Activated T-cell treated with anti-CD3 and anti-CD28 coated beads, Interleukin-2, amount 50 U/mL, for 72 hours (primary cell): ENCODE measurements around the gene CTSW. TPM values are rescaled to one million over a fixed set of nuclear protein-coding genes. Genes with fewer than 3 reads are reported as not detected.
"Not testable (repeated sequence)": the region's sequence is repeated elsewhere in the genome, so short reads cannot be mapped to it uniquely, and the experiment has no call there.

Experiments
- ATAC-seq, 2 donors: fragments of 150-1000 bp; cut with Tn5 transposase; replicated peaks in 1 of 2; 2 replicates each; pipeline ENCODE4 v1.10.0; 2021; ENCODE audit warnings: moderate library complexity in 2 of 2, mild to moderate bottlenecking in 1 of 2
- DNase-seq, 2 donors: peaks; one replicate each; pipeline ENCODE4 v3.0.0; 2021 to 2022; ENCODE audit warnings: mixed read lengths in 1 of 2
- H3K27ac Mint-ChIP-seq: one replicate; pipeline ENCODE4 v1.8.0; 2022; ENCODE audit warnings: mild to moderate bottlenecking, moderate library complexity, mixed read lengths
- H3K27me3 Mint-ChIP-seq: one replicate; pipeline ENCODE4 v1.8.0; 2022; ENCODE audit warnings: low read depth, mixed read lengths
- H3K36me3 Mint-ChIP-seq, 2 donors: one replicate each; pipeline ENCODE4 v1.8.0; 2022; ENCODE audit warnings: mixed read lengths in 2 of 2, mild to moderate bottlenecking in 1 of 2; ENCODE audit not compliant: insufficient read depth in 2 of 2
- H3K4me1 Mint-ChIP-seq: one replicate; pipeline ENCODE4 v1.8.0; 2022; ENCODE audit warnings: low read depth, mixed read lengths
- H3K4me3 Mint-ChIP-seq, 2 donors: one replicate each; pipeline ENCODE4 v1.8.0; 2022; ENCODE audit warnings: mild to moderate bottlenecking in 2 of 2, mixed read lengths in 2 of 2, moderate library complexity in 2 of 2
- H3K9me3 Mint-ChIP-seq, 2 donors: one replicate each; pipeline ENCODE4 v1.8.0; 2022; ENCODE audit warnings: mixed read lengths in 2 of 2
- total RNA-seq, 2 donors: library from RNA; stranded (reverse); gene quantifications; one replicate each; pipeline ENCODE4 v1.2.3, GENCODE V29; 2022

Gene CTSW
- total RNA-seq, 2 donors from 2014 or later = 16.8 to 27.8 TPM

DNA sequence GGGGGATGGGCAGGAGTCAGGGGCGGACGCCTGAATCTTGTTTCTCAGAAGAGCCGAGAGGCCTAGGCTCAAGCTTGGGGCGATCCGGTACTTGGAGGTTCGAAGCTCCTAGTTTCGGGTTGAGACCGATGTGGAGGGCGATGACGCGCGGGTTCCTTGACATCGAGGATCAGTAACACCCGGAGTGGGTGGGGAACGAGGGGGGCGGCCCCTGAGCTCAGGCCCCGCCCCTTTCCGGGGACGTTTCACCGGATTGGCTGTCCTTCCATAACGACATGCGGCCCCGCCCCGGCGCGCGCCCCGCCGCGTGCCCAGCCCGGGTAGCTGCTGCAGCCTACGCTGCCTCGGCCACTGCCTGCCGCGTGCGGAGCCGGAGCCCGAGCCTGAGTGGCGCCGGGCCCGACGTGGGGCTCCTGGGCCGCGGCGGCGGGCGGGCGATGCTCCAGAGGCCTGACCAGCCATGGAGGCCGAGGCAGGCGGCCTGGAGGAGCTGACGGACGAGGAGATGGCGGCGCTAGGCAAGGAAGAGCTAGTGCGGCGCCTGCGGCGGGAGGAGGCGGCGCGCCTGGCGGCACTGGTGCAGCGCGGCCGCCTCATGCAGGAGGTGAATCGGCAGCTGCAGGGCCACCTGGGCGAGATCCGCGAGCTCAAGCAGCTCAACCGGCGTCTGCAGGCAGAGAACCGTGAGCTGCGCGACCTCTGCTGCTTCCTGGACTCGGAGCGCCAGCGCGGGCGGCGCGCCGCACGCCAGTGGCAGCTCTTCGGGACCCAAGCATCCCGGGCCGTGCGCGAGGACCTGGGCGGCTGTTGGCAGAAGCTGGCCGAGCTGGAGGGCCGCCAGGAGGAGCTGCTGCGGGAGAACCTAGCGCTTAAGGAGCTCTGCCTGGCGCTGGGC, 10.9 kb downstream of the CTSW start, which contains the start of gene CCDC85B:
Gene CCDC85B (plus strand): TSS at position 350 of the 895 bp plus-strand sequence. CDS start 111 bp downstream, at position 461.
- H3K9me3 Mint-ChIP-seq = no peaks in the 10 kb centered on the region
- H3K27ac Mint-ChIP-seq = peak within 1 kb of the TSS; percentile 91
- ATAC-seq (peak; percentile 71 to 74), DNase-seq (peak; percentile 99 to 100)
- H3K4me1 Mint-ChIP-seq = peaks cover 74% of the 10 kb centered on the region
- peaks cover 1 to 9% of the 10 kb centered on the region in 2 donors for H3K36me3 Mint-ChIP-seq
- no peaks in the 10 kb centered on the region for H3K27me3 Mint-ChIP-seq
- H3K4me3 Mint-ChIP-seq = peak within 1 kb of the TSS; percentile 91 to 94

DNA sequence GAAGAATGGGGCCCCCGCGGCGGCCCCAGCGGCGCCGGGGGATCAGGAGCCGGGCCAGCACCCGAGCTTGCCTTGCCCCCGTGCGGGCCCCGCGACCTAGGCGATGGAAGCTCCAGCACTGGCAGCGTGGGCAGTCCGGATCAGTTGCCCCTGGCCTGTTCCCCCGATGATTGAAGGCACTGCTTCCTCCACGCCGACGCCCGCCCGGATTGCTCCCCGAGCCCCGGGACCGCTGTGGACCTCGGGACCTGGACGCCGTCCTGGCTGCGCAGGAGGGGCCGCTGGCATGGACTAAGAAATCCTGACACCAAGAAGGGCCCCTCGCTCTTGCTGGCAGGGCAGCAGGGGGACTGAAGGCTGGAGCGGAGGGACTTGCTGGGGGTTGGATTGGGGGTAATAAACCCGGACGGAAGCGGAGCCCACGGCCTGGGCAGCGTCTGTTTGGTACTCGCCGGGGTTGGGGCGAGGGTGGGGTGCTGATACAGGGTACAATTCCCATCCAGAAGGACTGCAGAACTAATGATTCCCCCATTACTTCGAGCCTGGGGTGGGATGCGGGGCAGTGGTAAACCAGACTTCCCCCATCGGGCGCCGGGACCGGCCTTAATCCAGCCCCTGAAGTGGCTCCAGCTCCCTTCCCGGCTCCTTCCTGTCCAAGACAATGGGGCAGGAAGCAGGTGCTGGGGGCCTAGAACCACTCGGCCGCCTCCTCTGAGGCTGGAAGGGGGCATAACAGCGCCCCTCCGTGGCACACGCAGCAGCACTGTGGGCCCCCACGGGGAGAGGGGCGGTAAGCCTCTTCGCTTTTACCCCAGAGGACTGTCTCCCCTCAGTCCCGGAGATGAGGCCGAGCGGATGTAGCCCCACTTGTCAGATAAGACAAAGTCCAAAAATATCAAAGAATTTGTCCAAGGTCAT, 11.8 kb downstream of the CTSW start:
- H3K4me1 Mint-ChIP-seq = peaks cover 77% of the 10 kb centered on the region
- peaks cover 4 to 9% of the 10 kb centered on the region in 2 donors for H3K36me3 Mint-ChIP-seq
- peak overlapping the region; percentile 91 to 94 for H3K4me3 Mint-ChIP-seq
- H3K27me3 Mint-ChIP-seq = no peaks in the 10 kb centered on the region
- no peaks in the 10 kb centered on the region for H3K9me3 Mint-ChIP-seq
- DNase-seq (peak; percentile 57 to 58), ATAC-seq (no peak)
- peak overlapping the region; percentile 89 for H3K27ac Mint-ChIP-seq

DNA sequence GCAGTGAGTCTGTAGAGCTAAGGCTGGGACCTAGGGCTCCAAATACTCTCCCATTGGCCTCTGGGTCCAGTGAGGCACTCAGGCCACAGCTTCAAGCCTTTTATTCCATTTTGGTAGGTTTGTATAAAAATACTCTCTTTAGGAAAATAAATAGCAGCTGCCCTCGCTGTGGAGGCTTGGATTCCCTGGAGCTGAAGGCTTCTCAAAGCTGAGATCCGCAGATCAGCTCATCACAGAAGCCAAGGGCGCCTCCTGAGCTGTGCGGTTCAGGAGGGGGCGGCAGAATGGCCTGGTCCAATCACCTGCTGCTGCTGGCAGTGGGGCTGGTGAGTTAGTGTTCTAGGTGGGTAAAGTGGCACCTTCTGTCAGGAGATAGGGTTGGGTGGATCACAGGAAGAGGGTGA, 12.5 kb downstream of the CTSW start:
- peak overlapping the region; percentile 91 to 94 for H3K4me3 Mint-ChIP-seq
- peaks cover 77% of the 10 kb centered on the region for H3K4me1 Mint-ChIP-seq
- peak; percentile 49 to 54 for DNase-seq
- not testable (repeated sequence) for ATAC-seq, H3K9me3 Mint-ChIP-seq, H3K36me3 Mint-ChIP-seq, H3K27me3 Mint-ChIP-seq
- peak overlapping the region; percentile 89 for H3K27ac Mint-ChIP-seq

DNA sequence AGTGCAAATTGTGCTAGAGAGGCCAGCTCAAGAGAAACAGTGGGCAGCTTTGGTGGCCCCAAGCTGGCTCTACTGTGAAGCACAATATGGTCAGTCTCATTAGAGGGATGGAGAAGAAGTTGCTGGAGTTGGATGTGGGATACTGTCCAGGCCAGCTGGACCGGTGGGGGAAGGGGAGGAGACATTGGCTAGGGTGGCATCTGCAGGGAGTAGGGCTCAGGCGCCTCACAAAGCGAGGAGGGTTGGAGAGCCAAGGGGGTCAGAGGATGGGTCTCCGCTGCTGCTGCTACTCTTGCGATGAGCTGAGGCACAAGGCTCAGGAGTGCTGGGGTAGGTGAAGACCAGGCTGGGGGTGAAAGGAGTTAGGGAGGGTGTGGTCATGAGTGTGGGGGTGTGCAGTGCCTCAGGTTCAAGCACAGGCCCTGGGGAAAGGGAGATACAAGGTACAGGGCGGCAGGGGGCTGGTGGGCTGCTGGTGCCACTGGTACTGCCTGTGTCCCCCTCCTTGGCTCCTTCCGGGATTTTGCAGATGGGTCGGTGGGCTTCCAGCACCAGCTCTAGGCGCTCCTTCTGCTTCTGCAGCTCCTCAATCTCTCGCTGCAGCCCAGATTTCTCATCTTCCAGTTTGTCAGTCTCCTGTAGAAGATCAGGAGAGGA, 13.2 kb downstream of the CTSW start:
- Mint-ChIP-seq H3K27me3 (no peaks in the 10 kb centered on the region), H3K4me1 (peaks cover 76% of the 10 kb centered on the region), H3K9me3 (no peaks in the 10 kb centered on the region), H3K4me3 (peak overlapping the region; percentile 91 to 94), H3K27ac (peak overlapping the region; percentile 89), H3K36me3 (peaks cover 4 to 6% of the 10 kb centered on the region in 2 donors)
- DNase-seq = no peak
- no peak for ATAC-seq

DNA sequence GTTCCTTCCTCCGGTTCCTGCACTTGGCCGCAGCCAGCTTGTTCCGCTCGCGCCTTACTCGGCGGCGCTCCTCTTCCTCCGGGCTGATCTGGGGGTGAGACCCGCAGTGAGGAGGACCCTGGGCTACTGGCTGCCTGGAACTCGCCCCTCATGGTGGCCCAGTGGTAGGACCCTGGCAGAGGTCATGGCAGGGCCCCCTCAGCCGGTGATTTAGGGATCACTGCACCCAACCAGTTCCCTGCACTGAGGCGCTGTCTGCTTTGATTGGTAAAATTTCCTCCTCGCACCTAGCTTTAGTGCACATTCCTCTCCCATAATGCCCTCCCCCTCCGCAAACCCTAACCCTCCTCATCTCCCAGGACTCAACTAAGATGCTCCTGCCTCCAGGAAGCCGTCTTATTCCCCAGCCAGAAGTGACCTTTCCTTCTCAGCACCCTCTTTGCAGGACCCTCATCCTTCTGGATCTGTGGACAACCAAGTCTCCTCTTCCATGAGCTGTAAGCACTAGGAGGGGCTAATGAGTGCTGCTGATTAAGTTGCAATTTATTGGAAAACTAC, 14.5 kb downstream of the CTSW start:
- Mint-ChIP-seq H3K4me3 (peak overlapping the region; percentile 91 to 94), H3K36me3 (peaks cover 6 to 7% of the 10 kb centered on the region in 2 donors), H3K27me3 (no peaks in the 10 kb centered on the region), H3K4me1 (peaks cover 73% of the 10 kb centered on the region), H3K27ac (peak overlapping the region; percentile 29), H3K9me3 (no peaks in the 10 kb centered on the region)
- ATAC-seq = no peak
- peak; percentile 53 to 60 for DNase-seq

DNA sequence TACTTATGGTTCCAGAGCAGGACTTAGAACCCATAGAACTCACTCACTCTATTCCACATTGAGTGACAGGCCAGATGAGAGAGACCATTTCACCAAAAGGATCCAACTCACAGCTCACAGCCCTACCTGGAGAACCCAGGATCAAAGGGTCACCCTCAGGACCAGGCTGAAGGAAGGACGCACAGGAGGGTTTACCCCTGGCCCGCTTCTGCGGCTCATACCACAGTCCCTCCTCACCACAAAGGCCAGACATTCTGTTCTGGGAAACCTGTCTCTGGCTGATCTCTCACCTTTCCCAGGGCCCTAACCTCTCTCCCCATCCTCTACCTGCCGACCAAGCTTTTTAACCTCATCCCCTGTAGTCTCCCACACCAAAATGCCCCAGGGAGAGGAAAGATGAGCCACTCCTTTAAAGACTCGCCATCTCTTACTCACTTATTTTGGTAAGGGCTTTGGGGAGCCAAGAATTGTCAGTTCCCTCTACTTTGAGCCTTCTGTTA, 15.9 kb downstream of the CTSW start:
- H3K9me3 Mint-ChIP-seq = no peaks in the 10 kb centered on the region
- H3K36me3 Mint-ChIP-seq = peaks cover 6 to 7% of the 10 kb centered on the region in 2 donors

DNA sequence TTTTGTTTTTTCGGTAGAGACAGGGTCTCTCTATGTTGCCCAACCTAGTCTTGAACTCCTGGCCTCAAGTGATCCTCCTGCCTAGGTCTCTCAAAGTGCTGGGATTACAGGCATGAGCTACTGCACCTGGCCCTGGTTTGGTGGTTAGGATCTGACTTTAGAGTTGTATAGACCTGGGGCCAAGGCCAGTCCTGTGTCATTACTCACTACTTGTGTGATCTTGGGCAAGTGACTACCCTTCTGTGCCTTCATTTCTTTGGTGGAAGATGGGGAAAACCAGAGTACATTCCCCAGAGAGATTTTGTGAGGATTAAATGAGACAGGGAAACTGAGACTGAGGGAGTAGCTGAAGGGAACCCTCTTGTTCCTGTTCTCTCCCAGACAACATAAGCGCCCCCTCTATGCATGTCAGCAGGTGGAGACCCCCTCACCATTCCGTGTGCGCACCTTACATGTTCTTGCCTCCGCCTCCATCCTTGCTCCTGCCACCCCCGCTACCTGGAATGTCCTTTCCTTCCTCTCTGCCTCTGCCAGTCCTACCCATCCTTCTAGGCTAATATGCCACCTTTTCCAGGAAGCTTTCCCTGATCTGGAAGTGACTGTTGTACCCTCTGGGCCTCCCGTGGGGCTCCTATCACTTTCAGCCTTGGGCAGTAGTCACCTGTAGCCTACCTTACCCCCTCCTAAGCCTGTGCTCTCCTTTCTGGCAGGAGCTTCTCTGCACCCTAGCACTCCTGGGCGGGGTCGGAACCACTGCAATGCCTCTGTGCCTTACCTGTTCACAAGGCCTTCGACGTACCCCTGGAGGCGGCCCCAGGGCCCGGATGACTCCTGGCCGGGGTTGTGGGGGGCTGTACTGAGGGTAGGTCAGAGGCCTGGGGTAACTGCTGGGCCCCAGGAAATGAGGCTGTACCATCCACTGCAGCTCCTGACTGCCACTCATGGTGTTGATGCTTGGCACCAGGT, 16.7 kb downstream of the CTSW start:
- no peak for DNase-seq
- H3K4me3 Mint-ChIP-seq = peak overlapping the region; percentile 56 to 75
- peaks cover 6 to 7% of the 10 kb centered on the region in 2 donors for H3K36me3 Mint-ChIP-seq
- peak overlapping the region; percentile 94 for H3K27ac Mint-ChIP-seq
- no peaks in the 10 kb centered on the region for H3K9me3 Mint-ChIP-seq
- peak in 1 of 2 donors; percentile 11 for ATAC-seq
- H3K27me3 Mint-ChIP-seq = no peaks in the 10 kb centered on the region
- H3K4me1 Mint-ChIP-seq = peaks cover 70% of the 10 kb centered on the region

More for the DNA sequence above, 15.9 kb downstream of the CTSW start:
- ATAC-seq = no peak
- H3K4me3 Mint-ChIP-seq = peak overlapping the region; percentile 35 to 75
- peaks cover 62% of the 10 kb centered on the region for H3K4me1 Mint-ChIP-seq
- H3K27me3 Mint-ChIP-seq = no peaks in the 10 kb centered on the region
- H3K27ac Mint-ChIP-seq = peak overlapping the region; percentile 94
- no peak for DNase-seq

DNA sequence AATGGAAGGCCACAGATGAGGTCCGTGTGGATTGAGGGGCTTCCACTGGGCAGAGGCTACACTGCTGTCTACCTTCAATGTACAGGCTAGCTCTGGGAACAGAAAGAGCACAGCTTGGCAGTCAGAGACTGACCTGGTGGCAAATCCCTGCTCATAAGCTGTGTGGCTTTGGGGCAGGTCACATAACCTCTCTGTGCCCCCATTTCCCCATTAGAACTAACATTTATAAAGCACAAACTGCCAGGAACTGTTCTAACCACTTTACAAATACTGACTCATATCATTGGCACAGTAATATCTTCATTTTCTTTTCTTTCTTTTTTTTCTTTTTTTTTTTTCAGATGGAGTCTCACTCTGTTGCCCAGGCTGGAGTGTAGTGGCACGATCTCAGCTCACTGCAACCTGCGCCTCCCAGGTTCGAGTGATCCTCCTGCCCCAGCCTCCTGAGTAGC, 17.4 kb downstream of the CTSW start:
- DNase-seq (no peak), ATAC-seq (no peak)

DNA sequence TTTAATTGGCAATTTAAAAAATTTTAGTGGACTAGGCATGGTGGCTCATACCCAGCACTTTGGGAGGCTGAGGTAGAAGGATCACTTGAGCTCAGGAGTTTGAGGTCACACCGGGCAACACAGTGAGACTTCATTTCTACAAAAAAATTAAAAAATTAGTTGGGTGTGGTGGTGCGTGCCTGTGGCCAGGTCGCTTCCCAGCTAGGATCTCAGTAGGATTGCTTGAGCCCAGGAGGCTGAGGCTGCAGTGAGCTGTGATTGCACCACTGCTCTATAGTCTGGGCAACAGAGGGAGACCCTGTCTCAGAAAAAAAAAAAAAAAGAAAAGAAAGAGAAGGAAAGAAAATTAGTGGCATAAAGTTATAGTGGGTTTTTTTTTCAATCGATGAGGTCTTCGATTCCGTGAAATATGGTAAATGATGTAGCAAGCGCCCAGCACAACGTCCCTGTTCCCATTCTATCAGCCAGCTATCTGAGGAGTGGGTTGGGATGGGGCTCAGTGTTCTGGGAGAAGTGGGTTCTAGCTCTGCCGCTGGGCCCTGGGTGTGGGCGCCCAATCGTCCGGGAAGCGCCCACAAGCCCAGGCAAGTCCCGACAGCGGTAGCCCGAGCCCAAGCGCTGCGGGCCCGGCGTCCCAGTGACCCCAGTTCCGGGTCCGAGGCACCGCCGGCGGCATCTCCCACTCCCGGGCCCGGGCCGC, 19.2 kb downstream of the CTSW start:
- peaks cover 69% of the 10 kb centered on the region for H3K4me1 Mint-ChIP-seq
- no peaks in the 10 kb centered on the region for H3K9me3 Mint-ChIP-seq
- ATAC-seq = no peak
- no peaks in the 10 kb centered on the region for H3K27me3 Mint-ChIP-seq
- no peak for DNase-seq
- peaks cover 6 to 7% of the 10 kb centered on the region in 2 donors for H3K36me3 Mint-ChIP-seq
- H3K27ac Mint-ChIP-seq = peak overlapping the region; percentile 98
- H3K4me3 Mint-ChIP-seq = peak overlapping the region; percentile 91 to 93

More for the DNA sequence above, 17.4 kb downstream of the CTSW start:
- Mint-ChIP-seq H3K9me3 (no peaks in the 10 kb centered on the region), H3K27ac (peak overlapping the region; percentile 94), H3K4me3 (peak overlapping the region; percentile 56 to 75), H3K36me3 (peaks cover 6 to 7% of the 10 kb centered on the region in 2 donors), H3K4me1 (peaks cover 76% of the 10 kb centered on the region), H3K27me3 (no peaks in the 10 kb centered on the region)

DNA sequence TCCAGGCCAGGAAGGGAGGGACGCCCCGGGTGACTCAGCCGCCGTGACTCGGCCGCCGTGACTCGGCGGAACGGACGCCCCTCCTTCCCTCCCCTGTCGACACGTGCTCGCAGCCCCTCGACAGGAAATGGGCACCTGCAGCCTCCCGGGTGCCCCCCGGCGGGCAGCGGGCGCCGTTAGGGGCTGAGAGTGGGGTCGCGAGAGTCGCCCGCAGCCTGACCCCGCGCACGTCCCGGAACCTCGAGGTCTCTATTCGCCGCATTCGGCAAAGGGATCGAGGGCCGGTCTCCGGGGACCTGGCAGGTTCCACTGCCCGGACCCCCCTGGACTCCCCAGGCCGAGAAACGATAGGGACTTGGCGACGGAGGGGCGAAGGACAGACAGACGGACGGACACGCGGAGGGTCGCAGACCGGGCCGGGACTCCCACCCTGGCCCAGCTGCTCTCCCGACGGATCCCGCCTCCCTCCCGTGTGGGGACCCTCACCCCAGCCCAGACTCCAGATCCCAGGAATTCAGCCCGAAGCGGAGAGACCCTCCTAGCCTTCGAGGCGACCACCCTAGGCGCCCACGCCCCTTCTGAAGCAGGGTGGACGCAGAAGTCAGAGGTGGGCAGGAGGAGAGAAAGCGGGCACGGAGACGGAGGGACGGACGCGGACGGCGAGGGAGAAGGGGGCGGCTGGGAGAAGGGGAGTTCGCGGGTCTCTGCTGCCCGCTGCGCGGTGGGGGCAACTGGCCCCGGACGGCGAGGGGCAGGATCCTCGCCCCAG, 19.9 kb downstream of the CTSW start:
- Mint-ChIP-seq H3K36me3 (peaks cover 6 to 7% of the 10 kb centered on the region in 2 donors), H3K9me3 (no peaks in the 10 kb centered on the region), H3K27ac (peak overlapping the region; percentile 72), H3K4me1 (peaks cover 63% of the 10 kb centered on the region), H3K27me3 (no peaks in the 10 kb centered on the region), H3K4me3 (peak overlapping the region; percentile 91 to 93)
- ATAC-seq (peak; percentile 42 to 58), DNase-seq (peak; percentile 86 to 87)
